ENCODE measurements around the gene SEC16A.

- TF ChIP-seq POLR2A (IDR thresholded peaks at IDR 0.05; ENCODE audit: low read depth, low read length): no peak
- TF ChIP-seq POLR2AphosphoS5 (IDR thresholded peaks at IDR 0.05; ENCODE audit: low read depth, low read length): no peak
- no peak for TF ChIP-seq SPI1 (IDR thresholded peaks at IDR 0.05; ENCODE audit: low read depth, low read length)
- no peak for TF ChIP-seq PAX5 (IDR thresholded peaks at IDR 0.05; ENCODE audit: insufficient read depth, low read length, severe bottlenecking)
- no peak for TF ChIP-seq POU2F2 (IDR thresholded peaks at IDR 0.05; ENCODE audit: low read depth, low read length)
- TF ChIP-seq TAF1 (IDR thresholded peaks at IDR 0.05; ENCODE audit: low read depth, low read length): no peak
Measured at GRCh38 chr9:136504512-136505348, 21.9 kb upstream of the SEC16A start.
